Activated B cell treated with CpG ODN at 0.5 μM for 24 hours (primary cell): ENCODE data around the gene ADAMTS12. TPM values are rescaled to one million over a fixed set of nuclear protein-coding genes. Genes with fewer than 3 reads are reported as not detected.
A peak's percentile ranks its signal among the peaks of the same experiment; 100 is the strongest.

ENCODE experiments used
- ATAC-seq: fragments of 200-7000 bp; cut with Tn5 transposase; one replicate; pipeline ENCODE4 v1.10.0; 2021; ENCODE audit warnings: low read depth, mild to moderate bottlenecking, moderate library complexity
- CTCF ChIA-PET: fragments of 350-600 bp; sonication (Branson Sonifier 250); formaldehyde crosslinking; loops from one replicate; lab custom pipeline; 2021; ENCODE audit warnings: antibody characterized with exemption; lab: Charles Lee
- POLR2A ChIA-PET: fragments of 350-600 bp; sonication (Branson Sonifier 250); formaldehyde crosslinking; loops from one replicate; lab custom pipeline; 2021; ENCODE audit warnings: antibody characterized with exemption; lab: Charles Lee
- DNase-seq: peaks from one replicate; pipeline ENCODE4 v3.0.0; 2022
- H3K27ac Mint-ChIP-seq: one replicate; pipeline ENCODE4 v1.8.0; 2020; ENCODE audit warnings: mixed read lengths
- H3K27me3 Mint-ChIP-seq: one replicate; pipeline ENCODE4 v1.8.0; 2021; ENCODE audit warnings: mixed read lengths
- H3K36me3 Mint-ChIP-seq: one replicate; pipeline ENCODE4 v1.8.0; 2021; ENCODE audit warnings: low read depth, mixed read lengths
- H3K4me1 Mint-ChIP-seq: one replicate; pipeline ENCODE4 v1.8.0; 2021; ENCODE audit warnings: mixed read lengths
- H3K4me3 Mint-ChIP-seq: one replicate; pipeline ENCODE4 v1.8.0; 2020; ENCODE audit warnings: mild to moderate bottlenecking, mixed read lengths
- H3K9me3 Mint-ChIP-seq: one replicate; pipeline ENCODE4 v1.8.0; 2020; ENCODE audit warnings: mixed read lengths
- intact Hi-C: fragments of 100-400 bp; cut with micrococcal nuclease; formaldehyde crosslinking; loops from one replicate; pipeline ENCODE4 v1.15.1; 2024
- total RNA-seq: library from RNA; stranded (reverse); gene quantifications from 2 replicates; pipeline ENCODE4 v1.2.3, GENCODE V29; 2022
- TF ChIP-seq, protein P1 (sequence below): fragments of 200-600 bp; IDR thresholded peaks from one replicate; pipeline ENCODE4 v1.8.0; 2022; ENCODE audit warnings: antibody characterized with exemption, mild to moderate bottlenecking

Gene ADAMTS12
- total RNA-seq, 1 donor from 2014 or later = not detected

DNA sequence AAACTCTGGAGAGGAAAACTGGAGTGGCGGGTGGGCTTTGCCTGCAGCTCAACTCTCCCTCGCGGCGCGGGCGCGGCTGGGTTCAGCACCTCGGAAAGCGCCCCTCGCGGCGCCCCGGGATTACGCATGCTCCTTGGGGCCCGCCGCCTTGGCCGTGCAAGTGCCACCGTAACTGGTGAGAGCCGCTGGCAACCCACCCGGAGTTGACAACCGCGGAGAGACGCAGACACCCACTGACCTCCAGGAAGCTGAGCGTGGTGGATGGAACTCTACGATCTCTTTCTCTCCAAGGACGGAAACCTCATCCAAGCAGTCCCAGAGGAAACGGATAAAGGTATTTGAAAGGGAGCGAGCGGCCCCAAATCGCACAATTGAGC, 44.2 kb upstream of the ADAMTS12 start:
- TF ChIP-seq, protein P1, sequence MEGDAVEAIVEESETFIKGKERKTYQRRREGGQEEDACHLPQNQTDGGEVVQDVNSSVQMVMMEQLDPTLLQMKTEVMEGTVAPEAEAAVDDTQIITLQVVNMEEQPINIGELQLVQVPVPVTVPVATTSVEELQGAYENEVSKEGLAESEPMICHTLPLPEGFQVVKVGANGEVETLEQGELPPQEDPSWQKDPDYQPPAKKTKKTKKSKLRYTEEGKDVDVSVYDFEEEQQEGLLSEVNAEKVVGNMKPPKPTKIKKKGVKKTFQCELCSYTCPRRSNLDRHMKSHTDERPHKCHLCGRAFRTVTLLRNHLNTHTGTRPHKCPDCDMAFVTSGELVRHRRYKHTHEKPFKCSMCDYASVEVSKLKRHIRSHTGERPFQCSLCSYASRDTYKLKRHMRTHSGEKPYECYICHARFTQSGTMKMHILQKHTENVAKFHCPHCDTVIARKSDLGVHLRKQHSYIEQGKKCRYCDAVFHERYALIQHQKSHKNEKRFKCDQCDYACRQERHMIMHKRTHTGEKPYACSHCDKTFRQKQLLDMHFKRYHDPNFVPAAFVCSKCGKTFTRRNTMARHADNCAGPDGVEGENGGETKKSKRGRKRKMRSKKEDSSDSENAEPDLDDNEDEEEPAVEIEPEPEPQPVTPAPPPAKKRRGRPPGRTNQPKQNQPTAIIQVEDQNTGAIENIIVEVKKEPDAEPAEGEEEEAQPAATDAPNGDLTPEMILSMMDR = no peak
- H3K4me1 Mint-ChIP-seq = peaks cover 17% of the 10 kb centered on the region
- POLR2A ChIA-PET = interaction anchor here (0.7 kb wide), 1 partner anchor 1198 kb away, joined by 3 read pairs; no protein-coding TSS in a partner anchor
- H3K4me3 Mint-ChIP-seq = no peak overlapping the region
- CTCF ChIA-PET = interaction anchor here (1.3 to 4.1 kb wide), 4 partner anchors 347 to 505 kb away, joined by 4 to 54 read pairs (median 20); partner anchors contain the start of gene TARS1
- DNase-seq (peak; percentile 31), ATAC-seq (no peak)
- intact Hi-C loops = loop anchor here (2.0 kb wide), 1 partner anchor 71 kb away; no protein-coding TSS in a partner anchor
- H3K9me3 Mint-ChIP-seq = no peaks in the 10 kb centered on the region
- no peaks in the 10 kb centered on the region for H3K36me3 Mint-ChIP-seq
- no peak overlapping the region for H3K27ac Mint-ChIP-seq
- peaks cover 43% of the 10 kb centered on the region for H3K27me3 Mint-ChIP-seq

- H3K27ac Mint-ChIP-seq = no peak overlapping the region
- peaks cover 29% of the 10 kb centered on the region for H3K27me3 Mint-ChIP-seq
- ChIA-PET POLR2A (interaction anchor here (1.0 kb wide), 1 partner anchor 498 kb away, joined by 5 read pairs; no protein-coding TSS in a partner anchor), CTCF (interaction anchor here (0.9 to 4.1 kb wide), 11 partner anchors 10 to 510 kb away, joined by 3 to 54 read pairs (median 5); partner anchors contain the start of gene TARS1)
- TF ChIP-seq, protein P1 = no peak
- intact Hi-C loops = loop anchor here (1.0 to 5.0 kb wide), 4 partner anchors 346 to 1227 kb away; no protein-coding TSS in a partner anchor
- DNase-seq (no peak), ATAC-seq (peak; percentile 14)
- H3K9me3 Mint-ChIP-seq = no peaks in the 10 kb centered on the region
- H3K4me3 Mint-ChIP-seq = no peak overlapping the region
- no peaks in the 10 kb centered on the region for H3K36me3 Mint-ChIP-seq
- peaks cover 17% of the 10 kb centered on the region for H3K4me1 Mint-ChIP-seq
These were observed 42.4 kb upstream of the ADAMTS12 start for GRCh38 chr5:33934176-33934575.

GRCh38 chr5:33933723-33934169, 42.0 kb upstream of the ADAMTS12 start:
- H3K27ac Mint-ChIP-seq = no peak overlapping the region
- no peaks in the 10 kb centered on the region for H3K9me3 Mint-ChIP-seq
- DNase-seq = no peak
- no peaks in the 10 kb centered on the region for H3K36me3 Mint-ChIP-seq
- TF ChIP-seq, protein P1 = no peak
- intact Hi-C loops = loop anchor here (1.0 to 5.0 kb wide), 4 partner anchors 345 to 1226 kb away; no protein-coding TSS in a partner anchor
- CTCF ChIA-PET = interaction anchor here (0.9 to 4.1 kb wide), 10 partner anchors 10 to 510 kb away, joined by 3 to 54 read pairs (median 6); partner anchors contain the start of gene TARS1
- no peak overlapping the region for H3K4me3 Mint-ChIP-seq
- POLR2A ChIA-PET = no interaction called here
- peaks cover 27% of the 10 kb centered on the region for H3K27me3 Mint-ChIP-seq
- peak; percentile 68 for ATAC-seq
- H3K4me1 Mint-ChIP-seq = peaks cover 17% of the 10 kb centered on the region

GRCh38 chr5:33931136-33931535, 39.3 kb upstream of the ADAMTS12 start:
- DNase-seq = no peak
- POLR2A ChIA-PET = no interaction called here
- CTCF ChIA-PET = interaction anchor here (1.8 kb wide), 1 partner anchor 496 kb away, joined by 8 read pairs; no protein-coding TSS in a partner anchor
- H3K27me3 Mint-ChIP-seq = peaks cover 10% of the 10 kb centered on the region
- peaks cover 27% of the 10 kb centered on the region for H3K4me1 Mint-ChIP-seq
- H3K27ac Mint-ChIP-seq = no peak overlapping the region
- TF ChIP-seq, protein P1 = no peak
- ATAC-seq = no peak
- H3K36me3 Mint-ChIP-seq = no peaks in the 10 kb centered on the region
- H3K4me3 Mint-ChIP-seq = no peak overlapping the region
- no peaks in the 10 kb centered on the region for H3K9me3 Mint-ChIP-seq
- intact Hi-C loops = loop anchor here (5.0 kb wide), 1 partner anchor 1224 kb away; no protein-coding TSS in a partner anchor

DNA sequence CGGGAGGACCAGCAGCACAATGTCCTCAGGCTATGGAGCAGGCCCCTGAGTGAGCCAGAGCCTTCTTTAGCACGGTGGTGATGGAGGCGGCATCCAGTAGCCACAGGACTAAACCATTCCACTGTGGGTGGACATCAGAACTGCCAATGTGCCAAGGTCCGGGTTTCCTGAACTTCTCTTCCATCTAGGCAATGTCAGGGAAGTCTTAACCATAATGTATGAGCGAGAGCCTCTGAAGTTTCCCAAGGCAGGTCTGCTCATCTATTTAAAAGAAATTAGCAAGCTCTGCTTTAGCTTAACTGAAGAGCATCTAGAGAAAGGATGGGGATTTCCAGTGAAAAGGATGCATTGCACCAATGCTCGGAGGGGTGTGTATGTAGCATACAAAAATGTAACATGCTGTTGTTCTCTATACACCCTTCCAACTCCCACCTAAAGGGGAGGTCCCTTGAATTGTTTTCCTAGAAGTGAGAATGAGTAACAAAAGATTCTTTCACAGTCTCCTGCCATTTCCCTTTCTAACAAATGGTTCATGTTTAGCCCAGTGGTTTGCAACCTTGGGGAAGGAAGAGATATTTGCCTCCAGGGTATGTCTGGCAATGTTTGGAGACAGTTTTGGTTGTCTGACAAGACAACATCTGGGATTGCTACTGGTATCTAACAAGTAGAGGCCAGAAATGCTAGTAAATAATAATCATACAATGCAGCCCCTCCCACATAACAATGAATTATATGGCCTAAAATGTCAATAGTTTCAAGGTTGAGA, 38.3 kb upstream of the ADAMTS12 start:
- H3K4me3 Mint-ChIP-seq = no peak overlapping the region
- ChIA-PET POLR2A (no interaction called here), CTCF (no interaction called here)
- TF ChIP-seq, protein P1 = no peak
- H3K27ac Mint-ChIP-seq = no peak overlapping the region
- H3K36me3 Mint-ChIP-seq = no peaks in the 10 kb centered on the region
- peaks cover 2% of the 10 kb centered on the region for H3K27me3 Mint-ChIP-seq
- peaks cover 27% of the 10 kb centered on the region for H3K4me1 Mint-ChIP-seq
- DNase-seq (no peak), ATAC-seq (no peak)
- H3K9me3 Mint-ChIP-seq = no peaks in the 10 kb centered on the region
- intact Hi-C loops = loop anchor here (5.0 kb wide), 1 partner anchor 1223 kb away; no protein-coding TSS in a partner anchor
